HG03175 (cell line): Measurements from ENCODE around the gene SPECC1.
"Not testable (repeated sequence)": the region's sequence is repeated elsewhere in the genome, so short reads cannot be mapped to it uniquely, and the experiment has no call there.

Experiments
- ATAC-seq: cut with Tn5 transposase; IDR thresholded peaks from one replicate; pipeline ENCODE4 v1.9.1; 2021; ENCODE audit warnings: mild to moderate bottlenecking, moderate library complexity; ENCODE audit not compliant: unreplicated experiment

Gene SPECC1

GRCh38 chr17:20091174-20092029, 82.2 kb downstream of the SPECC1 start:
- no peak for ATAC-seq

GRCh38 chr17:20092261-20092867, 83.2 kb downstream of the SPECC1 start:
- no peak for ATAC-seq

GRCh38 chr17:20092973-20093626, 83.9 kb downstream of the SPECC1 start:
- ATAC-seq = no peak

- ATAC-seq = no peak
Observed at GRCh38 chr17:20094777-20095176, 85.6 kb downstream of the SPECC1 start.

- no peak for ATAC-seq
Observed at GRCh38 chr17:20095336-20096080, 86.3 kb downstream of the SPECC1 start.

- ATAC-seq = no peak
Observed at GRCh38 chr17:20096430-20096829, 87.3 kb downstream of the SPECC1 start.

- ATAC-seq = no peak
Observed at GRCh38 chr17:20097330-20097729, 88.2 kb downstream of the SPECC1 start.

GRCh38 chr17:20098314-20098713, 89.2 kb downstream of the SPECC1 start:
- ATAC-seq = no peak

GRCh38 chr17:20100806-20101205, 91.6 kb downstream of the SPECC1 start:
- not testable (repeated sequence) for ATAC-seq

- no peak for ATAC-seq
Observed at GRCh38 chr17:20103454-20104446, 94.6 kb downstream of the SPECC1 start.

GRCh38 chr17:20105539-20106280, 96.6 kb downstream of the SPECC1 start:
- ATAC-seq = no peak

GRCh38 chr17:20106446-20106845, 97.3 kb downstream of the SPECC1 start:
- ATAC-seq = not testable (repeated sequence)

GRCh38 chr17:20109076-20109475, 99.9 kb downstream of the SPECC1 start:
- no peak for ATAC-seq

GRCh38 chr17:20111538-20111937, 102.4 kb downstream of the SPECC1 start:
- ATAC-seq = no peak

GRCh38 chr17:20114466-20114865, 105.3 kb downstream of the SPECC1 start:
- ATAC-seq = no peak

- ATAC-seq = no peak
Observed at GRCh38 chr17:20116683-20117309, 107.6 kb downstream of the SPECC1 start.

- no peak for ATAC-seq
Observed at GRCh38 chr17:20118280-20118679, 109.1 kb downstream of the SPECC1 start.

- no peak for ATAC-seq
Observed at GRCh38 chr17:20120836-20121235, 111.7 kb downstream of the SPECC1 start.
